HL-60 (cell line): Measurements from ENCODE around the gene ZNF358.

Experiments used
- GABPA ChIP-seq: IDR thresholded peaks from 2 replicates; pipeline ENCODE4 v1.6.1; 2012; ENCODE audit warnings: low read depth
- POLR2AphosphoS5 ChIP-seq: IDR thresholded peaks from 2 replicates; pipeline ENCODE4 v1.6.1; 2012; ENCODE audit warnings: low read depth
- SPI1 ChIP-seq: IDR thresholded peaks from 2 replicates; pipeline ENCODE4 v1.6.1; 2012; ENCODE audit warnings: low read depth, mild to moderate bottlenecking, borderline replicate concordance
- TF ChIP-seq, protein P1 (sequence below): IDR thresholded peaks from one replicate; pipeline ENCODE4 v1.5.1; 2011; ENCODE audit warnings: low read length, control low read depth, inconsistent platforms; ENCODE audit not compliant: insufficient read depth
- TF ChIP-seq, protein P2 (sequence below): IDR thresholded peaks from 2 replicates; pipeline ENCODE4 v1.6.1; 2012; ENCODE audit warnings: low read depth; ENCODE audit not compliant: insufficient replicate concordance

DNA sequence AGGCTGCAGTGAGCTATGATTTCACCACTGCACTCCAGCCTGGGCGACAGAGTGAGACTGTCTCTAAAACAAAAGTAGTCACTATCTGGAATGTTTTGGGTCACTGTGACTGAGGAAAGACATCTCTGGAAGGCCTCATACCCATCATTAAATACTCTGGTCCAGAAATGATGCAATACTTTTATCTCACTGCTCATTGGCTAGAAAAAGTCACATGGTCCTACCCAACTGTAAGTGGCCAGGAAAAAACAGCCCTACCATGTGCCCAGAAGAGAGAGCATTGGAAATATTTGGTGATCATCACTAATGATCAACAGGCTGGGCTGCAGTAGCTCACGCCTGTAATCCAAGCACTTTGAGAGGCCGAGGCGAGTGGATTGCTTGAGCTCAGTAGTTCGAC lies 49.4 kb downstream of the ZNF358 start:
- TF ChIP-seq POLR2AphosphoS5 = no peak
- TF ChIP-seq, protein P1, sequence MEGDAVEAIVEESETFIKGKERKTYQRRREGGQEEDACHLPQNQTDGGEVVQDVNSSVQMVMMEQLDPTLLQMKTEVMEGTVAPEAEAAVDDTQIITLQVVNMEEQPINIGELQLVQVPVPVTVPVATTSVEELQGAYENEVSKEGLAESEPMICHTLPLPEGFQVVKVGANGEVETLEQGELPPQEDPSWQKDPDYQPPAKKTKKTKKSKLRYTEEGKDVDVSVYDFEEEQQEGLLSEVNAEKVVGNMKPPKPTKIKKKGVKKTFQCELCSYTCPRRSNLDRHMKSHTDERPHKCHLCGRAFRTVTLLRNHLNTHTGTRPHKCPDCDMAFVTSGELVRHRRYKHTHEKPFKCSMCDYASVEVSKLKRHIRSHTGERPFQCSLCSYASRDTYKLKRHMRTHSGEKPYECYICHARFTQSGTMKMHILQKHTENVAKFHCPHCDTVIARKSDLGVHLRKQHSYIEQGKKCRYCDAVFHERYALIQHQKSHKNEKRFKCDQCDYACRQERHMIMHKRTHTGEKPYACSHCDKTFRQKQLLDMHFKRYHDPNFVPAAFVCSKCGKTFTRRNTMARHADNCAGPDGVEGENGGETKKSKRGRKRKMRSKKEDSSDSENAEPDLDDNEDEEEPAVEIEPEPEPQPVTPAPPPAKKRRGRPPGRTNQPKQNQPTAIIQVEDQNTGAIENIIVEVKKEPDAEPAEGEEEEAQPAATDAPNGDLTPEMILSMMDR = no peak
- TF ChIP-seq GABPA = no peak
- TF ChIP-seq, protein P2, sequence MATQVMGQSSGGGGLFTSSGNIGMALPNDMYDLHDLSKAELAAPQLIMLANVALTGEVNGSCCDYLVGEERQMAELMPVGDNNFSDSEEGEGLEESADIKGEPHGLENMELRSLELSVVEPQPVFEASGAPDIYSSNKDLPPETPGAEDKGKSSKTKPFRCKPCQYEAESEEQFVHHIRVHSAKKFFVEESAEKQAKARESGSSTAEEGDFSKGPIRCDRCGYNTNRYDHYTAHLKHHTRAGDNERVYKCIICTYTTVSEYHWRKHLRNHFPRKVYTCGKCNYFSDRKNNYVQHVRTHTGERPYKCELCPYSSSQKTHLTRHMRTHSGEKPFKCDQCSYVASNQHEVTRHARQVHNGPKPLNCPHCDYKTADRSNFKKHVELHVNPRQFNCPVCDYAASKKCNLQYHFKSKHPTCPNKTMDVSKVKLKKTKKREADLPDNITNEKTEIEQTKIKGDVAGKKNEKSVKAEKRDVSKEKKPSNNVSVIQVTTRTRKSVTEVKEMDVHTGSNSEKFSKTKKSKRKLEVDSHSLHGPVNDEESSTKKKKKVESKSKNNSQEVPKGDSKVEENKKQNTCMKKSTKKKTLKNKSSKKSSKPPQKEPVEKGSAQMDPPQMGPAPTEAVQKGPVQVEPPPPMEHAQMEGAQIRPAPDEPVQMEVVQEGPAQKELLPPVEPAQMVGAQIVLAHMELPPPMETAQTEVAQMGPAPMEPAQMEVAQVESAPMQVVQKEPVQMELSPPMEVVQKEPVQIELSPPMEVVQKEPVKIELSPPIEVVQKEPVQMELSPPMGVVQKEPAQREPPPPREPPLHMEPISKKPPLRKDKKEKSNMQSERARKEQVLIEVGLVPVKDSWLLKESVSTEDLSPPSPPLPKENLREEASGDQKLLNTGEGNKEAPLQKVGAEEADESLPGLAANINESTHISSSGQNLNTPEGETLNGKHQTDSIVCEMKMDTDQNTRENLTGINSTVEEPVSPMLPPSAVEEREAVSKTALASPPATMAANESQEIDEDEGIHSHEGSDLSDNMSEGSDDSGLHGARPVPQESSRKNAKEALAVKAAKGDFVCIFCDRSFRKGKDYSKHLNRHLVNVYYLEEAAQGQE = no peak
- TF ChIP-seq SPI1 = no peak
